ENCODE data around the gene SPRED3. TPM values are rescaled to one million over a fixed set of nuclear protein-coding genes. Genes with fewer than 3 reads are reported as not detected.

SPRED3 gene
- total and polyA plus RNA-seq, 3 experiments from 2014 or later = 0.33 to 0.66 TPM; not detected in 1

- no peaks in the 10 kb centered on the region for H3K4me1 Mint-ChIP-seq
- Histone ChIP-seq H3K27ac (ENCODE audit: low read depth, low read length) (no peak overlapping the region), H3K9me3 (ENCODE audit: low read length) (no peaks in the 10 kb centered on the region), H3K4me1 (ENCODE audit: insufficient read depth, low read length) (no peaks in the 10 kb centered on the region), H3K27me3 (ENCODE audit: insufficient read depth, low read length, poor library complexity, severe bottlenecking) (no peaks in the 10 kb centered on the region), H3K4me3 (ENCODE audit: low read length) (no peak overlapping the region), H3K36me3 (ENCODE audit: insufficient read depth, low read length) (no peaks in the 10 kb centered on the region)
- H3K9me3 Mint-ChIP-seq = no peaks in the 10 kb centered on the region
- ChIA-PET CTCF (no interaction called here), POLR2A (no interaction called here)
- DNase-seq = no peak
- H3K27ac Mint-ChIP-seq = no peak overlapping the region
- no peak overlapping the region for H3K4me3 Mint-ChIP-seq
- H3K36me3 Mint-ChIP-seq = peaks cover 0 to 3% (median 0%) of the 10 kb centered on the region in 3 donors
- H3K27me3 Mint-ChIP-seq = peaks cover 16 to 18% of the 10 kb centered on the region in 2 donors
Observed at GRCh38 chr19:38448225-38448624, 59.7 kb downstream of the SPRED3 start.

Other genes with a start within 250 kb of the SPRED3 start
- gene DPF1, start 164.5 kb upstream of the SPRED3 start, total RNA-seq = 1 to 10 TPM in 1 of 2 experiments, under 1 TPM in 1; 0.78 to 1.1 TPM
- gene DPF1, start 164.5 kb upstream of the SPRED3 start, polyA plus RNA-seq = not detected
- 1 to 10 TPM in 1 of 2 experiments, under 1 TPM in 1; 0.47 to 1.0 TPM for gene PPP1R14A, start 132.3 kb upstream of the SPRED3 start, total RNA-seq
- gene PPP1R14A, start 132.3 kb upstream of the SPRED3 start, polyA plus RNA-seq = not detected
- gene SPINT2, start 124.1 kb upstream of the SPRED3 start, total RNA-seq = 10 to 100 TPM; 27.9 to 29.4 TPM
- gene SPINT2, start 124.1 kb upstream of the SPRED3 start, polyA plus RNA-seq = 49.5 TPM
- not detected for gene C19orf33, start 84.4 kb upstream of the SPRED3 start, total RNA-seq
- gene C19orf33, start 84.4 kb upstream of the SPRED3 start, polyA plus RNA-seq = 0.90 TPM
- 10 to 100 TPM; 57.9 to 60.3 TPM for gene YIF1B, start 72.8 kb upstream of the SPRED3 start, total RNA-seq
- 45.4 TPM for gene YIF1B, start 72.8 kb upstream of the SPRED3 start, polyA plus RNA-seq
- gene KCNK6, start 68.9 kb upstream of the SPRED3 start, total RNA-seq = 10 to 100 TPM; 10.1 to 11.1 TPM
- gene KCNK6, start 68.9 kb upstream of the SPRED3 start, polyA plus RNA-seq = 3.6 TPM
- gene CATSPERG, start 52.9 kb upstream of the SPRED3 start, total RNA-seq = 1 to 10 TPM; 4.3 to 4.6 TPM
- 0.94 TPM for gene CATSPERG, start 52.9 kb upstream of the SPRED3 start, polyA plus RNA-seq
- 100 to 1,000 TPM; 256 to 267 TPM for gene PSMD8, start 14.1 kb upstream of the SPRED3 start, total RNA-seq
- 180 TPM for gene PSMD8, start 14.1 kb upstream of the SPRED3 start, polyA plus RNA-seq
- gene GGN, start 663 bp upstream of the SPRED3 start, total RNA-seq = under 1 TPM in 1 of 2 experiments, not detected in 1; 0.15 TPM
- gene GGN, start 663 bp upstream of the SPRED3 start, polyA plus RNA-seq = not detected
- 10 to 100 TPM; 17.8 to 25.2 TPM for gene FAM98C, start 14.4 kb downstream of the SPRED3 start, total RNA-seq
- gene FAM98C, start 14.4 kb downstream of the SPRED3 start, polyA plus RNA-seq = 16.8 TPM
- 1 to 10 TPM; 1.8 to 2.0 TPM for gene RASGRP4, start 37.5 kb downstream of the SPRED3 start, total RNA-seq
- not detected for gene RASGRP4, start 37.5 kb downstream of the SPRED3 start, polyA plus RNA-seq
- gene RYR1, start 45.0 kb downstream of the SPRED3 start, total RNA-seq = 1 to 10 TPM; 1.4 to 3.3 TPM
- gene RYR1, start 45.0 kb downstream of the SPRED3 start, polyA plus RNA-seq = 0.71 TPM
- gene MAP4K1, start 229.3 kb downstream of the SPRED3 start, total RNA-seq = 100 to 1,000 TPM; 161 to 162 TPM
- gene MAP4K1, start 229.3 kb downstream of the SPRED3 start, polyA plus RNA-seq = 178 TPM
- 100 to 1,000 TPM; 275 to 282 TPM for gene EIF3K, start 230.5 kb downstream of the SPRED3 start, total RNA-seq
- 401 TPM for gene EIF3K, start 230.5 kb downstream of the SPRED3 start, polyA plus RNA-seq